Thyroid gland (tissue), 4 donors: Measurements from ENCODE around the gene AP1M2.

Experiments used
- POLR2A ChIP-seq, 2 donors: fragments of 450-650 bp; IDR thresholded peaks; one replicate each; pipeline ENCODE4 v1.6.1; 2017; ENCODE audit warnings: antibody characterized with exemption in 2 of 2, mild to moderate bottlenecking in 2 of 2, moderate library complexity in 1 of 2
- TF ChIP-seq, protein P1 (sequence below), 6 experiments: fragments of 200-600 bp in 3 of 6; fragments of 450-650 bp in 3 of 6; sonication (generic) in 3 of 6; IDR thresholded peaks; one replicate each; pipeline ENCODE4 v1.5.1; 2016 to 2019; ENCODE audit warnings: antibody characterized with exemption in 6 of 6, mild to moderate bottlenecking in 2 of 6, inconsistent platforms in 1 of 6, moderate library complexity in 1 of 6

DNA sequence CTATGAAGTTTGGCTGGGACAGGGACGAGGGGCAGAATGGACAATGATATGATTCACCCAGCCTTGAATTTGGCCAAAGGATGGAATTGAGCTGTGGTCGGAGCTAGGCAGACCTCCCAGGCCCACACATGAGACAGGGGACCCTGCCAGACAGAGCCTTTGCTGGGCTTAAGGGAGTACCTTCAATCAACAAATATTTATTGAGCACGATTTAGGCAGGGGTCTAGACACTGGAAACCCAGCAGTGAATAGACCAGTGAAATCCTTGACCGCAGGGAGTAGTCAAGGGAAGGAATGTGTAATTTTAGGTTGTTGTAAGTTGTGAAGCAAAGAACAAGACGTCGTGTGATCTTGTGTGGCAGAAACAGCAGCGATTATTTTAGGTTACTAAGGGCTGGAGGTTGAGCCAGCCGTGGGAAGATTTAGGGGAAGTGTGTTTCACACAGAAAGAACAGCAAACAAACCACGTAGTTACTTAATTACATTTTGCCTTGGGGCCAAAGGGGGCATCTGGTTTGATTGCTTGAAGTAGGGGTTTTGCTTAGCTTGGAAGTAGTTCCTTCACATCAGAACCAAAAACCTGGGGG, 16.9 kb upstream of the AP1M2 start:
- TF ChIP-seq, protein P1, sequence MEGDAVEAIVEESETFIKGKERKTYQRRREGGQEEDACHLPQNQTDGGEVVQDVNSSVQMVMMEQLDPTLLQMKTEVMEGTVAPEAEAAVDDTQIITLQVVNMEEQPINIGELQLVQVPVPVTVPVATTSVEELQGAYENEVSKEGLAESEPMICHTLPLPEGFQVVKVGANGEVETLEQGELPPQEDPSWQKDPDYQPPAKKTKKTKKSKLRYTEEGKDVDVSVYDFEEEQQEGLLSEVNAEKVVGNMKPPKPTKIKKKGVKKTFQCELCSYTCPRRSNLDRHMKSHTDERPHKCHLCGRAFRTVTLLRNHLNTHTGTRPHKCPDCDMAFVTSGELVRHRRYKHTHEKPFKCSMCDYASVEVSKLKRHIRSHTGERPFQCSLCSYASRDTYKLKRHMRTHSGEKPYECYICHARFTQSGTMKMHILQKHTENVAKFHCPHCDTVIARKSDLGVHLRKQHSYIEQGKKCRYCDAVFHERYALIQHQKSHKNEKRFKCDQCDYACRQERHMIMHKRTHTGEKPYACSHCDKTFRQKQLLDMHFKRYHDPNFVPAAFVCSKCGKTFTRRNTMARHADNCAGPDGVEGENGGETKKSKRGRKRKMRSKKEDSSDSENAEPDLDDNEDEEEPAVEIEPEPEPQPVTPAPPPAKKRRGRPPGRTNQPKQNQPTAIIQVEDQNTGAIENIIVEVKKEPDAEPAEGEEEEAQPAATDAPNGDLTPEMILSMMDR (IDR thresholded peaks at IDR 0.05): no peak
- no peak for TF ChIP-seq POLR2A (IDR thresholded peaks at IDR 0.05)
